Astrocyte of the cerebellum (primary cell): ENCODE data around the gene MVK.

Source experiments
- DNase-seq: peaks from one replicate; pipeline ENCODE4 v3.0.0-alpha.2; 2011; ENCODE audit warnings: low read depth
- H3K4me3 ChIP-seq: 2 replicates; pipeline ENCODE4 v1.5.1; 2011; ENCODE audit warnings: mild to moderate bottlenecking, low read depth, low read length, moderate library complexity
- in situ Hi-C: cut with HindIII; loops from 2 replicates; pipeline ENCODE4 v1.10.0; 2017; ENCODE audit warnings: low sequenced_read_pairs
- TF ChIP-seq, protein P1 (sequence below): IDR thresholded peaks from 2 replicates; pipeline ENCODE4 v1.5.1; 2012; ENCODE audit warnings: low read length, low read depth, moderate library complexity, mild to moderate bottlenecking; ENCODE audit errors: missing control alignments

Gene MVK

DNA sequence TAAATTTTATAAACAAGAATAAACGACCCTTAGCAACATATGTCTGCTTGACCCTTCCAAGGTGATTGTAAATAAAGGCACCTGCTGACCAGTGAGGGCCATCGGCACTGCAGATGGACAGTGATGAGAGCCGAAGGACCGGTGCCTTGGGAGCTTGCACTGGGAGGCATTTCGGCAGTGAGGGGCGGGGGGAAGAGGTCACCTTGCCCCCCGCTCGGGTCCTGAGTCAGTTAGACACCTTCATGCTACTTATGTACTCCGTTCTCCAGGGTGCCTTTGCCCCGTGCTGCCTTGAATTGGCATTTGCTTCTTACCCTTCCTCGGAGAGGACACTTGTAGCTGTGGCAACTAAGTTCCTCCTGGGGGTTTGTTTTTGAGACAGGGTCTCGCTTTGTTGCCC, 23.3 kb upstream of the MVK start:
- no peak overlapping the region for H3K4me3 ChIP-seq
- in situ Hi-C loops = no loop called here
- no peak for DNase-seq
- TF ChIP-seq, protein P1, sequence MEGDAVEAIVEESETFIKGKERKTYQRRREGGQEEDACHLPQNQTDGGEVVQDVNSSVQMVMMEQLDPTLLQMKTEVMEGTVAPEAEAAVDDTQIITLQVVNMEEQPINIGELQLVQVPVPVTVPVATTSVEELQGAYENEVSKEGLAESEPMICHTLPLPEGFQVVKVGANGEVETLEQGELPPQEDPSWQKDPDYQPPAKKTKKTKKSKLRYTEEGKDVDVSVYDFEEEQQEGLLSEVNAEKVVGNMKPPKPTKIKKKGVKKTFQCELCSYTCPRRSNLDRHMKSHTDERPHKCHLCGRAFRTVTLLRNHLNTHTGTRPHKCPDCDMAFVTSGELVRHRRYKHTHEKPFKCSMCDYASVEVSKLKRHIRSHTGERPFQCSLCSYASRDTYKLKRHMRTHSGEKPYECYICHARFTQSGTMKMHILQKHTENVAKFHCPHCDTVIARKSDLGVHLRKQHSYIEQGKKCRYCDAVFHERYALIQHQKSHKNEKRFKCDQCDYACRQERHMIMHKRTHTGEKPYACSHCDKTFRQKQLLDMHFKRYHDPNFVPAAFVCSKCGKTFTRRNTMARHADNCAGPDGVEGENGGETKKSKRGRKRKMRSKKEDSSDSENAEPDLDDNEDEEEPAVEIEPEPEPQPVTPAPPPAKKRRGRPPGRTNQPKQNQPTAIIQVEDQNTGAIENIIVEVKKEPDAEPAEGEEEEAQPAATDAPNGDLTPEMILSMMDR = no peak

DNA sequence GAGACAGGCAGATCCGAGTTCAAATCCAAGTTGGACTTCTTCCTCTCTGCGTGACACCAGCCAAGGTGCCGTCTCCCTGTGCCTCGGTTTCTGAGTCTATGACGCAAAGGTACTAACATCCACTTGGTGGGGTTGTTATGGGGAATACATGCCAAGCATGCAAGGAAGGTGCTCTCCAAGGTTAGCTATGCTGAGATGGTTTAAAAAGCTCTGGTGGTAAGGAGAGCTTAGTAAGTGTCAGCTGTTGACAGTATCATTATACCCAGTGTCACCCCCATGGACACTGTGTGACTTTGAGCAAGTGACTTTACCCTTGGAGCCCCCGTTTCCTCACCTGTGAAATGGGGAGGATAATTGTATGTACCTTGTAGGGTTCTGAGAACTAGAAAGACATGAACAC, 22.5 kb upstream of the MVK start:
- no peak for DNase-seq
- TF ChIP-seq, protein P1 = no peak
- in situ Hi-C loops = no loop called here
- H3K4me3 ChIP-seq = no peak overlapping the region

DNA sequence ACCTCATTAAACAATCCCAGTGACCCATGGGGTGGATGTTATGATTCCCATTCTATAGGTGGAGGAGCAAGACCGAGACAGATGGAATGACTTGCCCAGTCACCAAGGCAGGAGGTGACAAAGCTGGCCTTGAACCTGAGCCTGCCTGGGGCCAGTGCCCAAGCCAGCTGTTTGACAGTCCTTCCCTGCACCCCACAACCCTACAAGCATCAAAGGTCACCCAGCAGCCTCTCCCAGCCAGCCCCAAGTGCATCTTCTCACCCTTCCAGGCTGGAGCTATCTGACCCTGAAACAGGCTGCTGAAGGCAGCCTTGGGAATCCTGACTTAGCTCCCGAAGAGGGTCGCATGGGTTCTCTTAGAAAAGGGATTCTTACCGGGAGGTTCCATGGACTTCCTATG, 20.6 kb upstream of the MVK start:
- no peak overlapping the region for H3K4me3 ChIP-seq
- in situ Hi-C loops = no loop called here
- no peak for DNase-seq
- TF ChIP-seq, protein P1 = no peak

DNA sequence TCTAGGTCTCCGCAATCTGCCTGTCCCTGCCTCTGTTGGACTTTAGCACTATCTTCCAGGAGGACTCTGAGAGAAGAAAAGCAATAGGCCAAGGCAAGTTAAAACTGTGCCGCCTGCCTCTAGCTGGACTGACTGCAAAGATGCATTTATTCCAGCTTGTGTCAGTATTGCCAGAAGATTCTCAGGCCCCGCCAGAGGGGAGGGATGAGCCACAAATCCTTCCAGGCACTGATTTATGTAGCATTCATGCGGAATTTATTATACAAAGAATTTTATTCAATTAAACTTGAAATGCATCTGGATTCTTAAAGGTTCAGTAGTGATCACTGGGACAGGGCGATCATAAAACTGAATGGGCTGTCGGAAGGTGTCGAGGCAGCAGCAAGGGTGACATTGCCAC, 20.1 kb upstream of the MVK start:
- in situ Hi-C loops = no loop called here
- DNase-seq = peak; percentile 34
- TF ChIP-seq, protein P1 = peak; percentile 7
- no peak overlapping the region for H3K4me3 ChIP-seq

DNA sequence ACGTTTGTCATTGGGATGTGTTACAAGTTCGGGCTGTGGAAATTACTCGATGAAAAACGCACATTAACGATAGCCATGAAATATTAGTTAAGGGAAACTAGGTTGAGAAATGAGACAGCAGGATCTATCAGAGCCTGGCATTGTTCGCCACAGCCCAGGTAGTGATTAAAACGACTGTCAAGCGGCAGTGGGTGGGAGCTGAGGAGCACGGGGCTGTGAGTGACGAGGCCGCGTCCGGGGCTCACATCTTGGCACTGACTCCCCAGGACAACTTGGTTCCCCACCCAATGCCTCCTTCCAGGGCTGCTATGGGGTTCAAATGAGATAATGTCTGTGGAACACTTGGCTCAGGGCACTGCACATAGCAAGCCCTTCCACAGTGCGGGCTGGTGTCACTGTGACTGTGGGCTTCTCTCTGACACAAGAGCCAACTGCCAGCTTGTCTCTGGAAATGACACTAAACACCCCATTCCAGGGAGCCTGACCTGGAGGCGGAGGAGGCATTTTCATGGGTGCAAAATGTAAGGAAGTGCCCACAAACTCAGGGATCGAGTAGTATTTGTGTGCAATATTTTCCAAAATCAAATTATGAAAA, 19.6 kb upstream of the MVK start:
- in situ Hi-C loops = no loop called here
- DNase-seq = no peak
- H3K4me3 ChIP-seq = no peak overlapping the region
- TF ChIP-seq, protein P1 = no peak

DNA sequence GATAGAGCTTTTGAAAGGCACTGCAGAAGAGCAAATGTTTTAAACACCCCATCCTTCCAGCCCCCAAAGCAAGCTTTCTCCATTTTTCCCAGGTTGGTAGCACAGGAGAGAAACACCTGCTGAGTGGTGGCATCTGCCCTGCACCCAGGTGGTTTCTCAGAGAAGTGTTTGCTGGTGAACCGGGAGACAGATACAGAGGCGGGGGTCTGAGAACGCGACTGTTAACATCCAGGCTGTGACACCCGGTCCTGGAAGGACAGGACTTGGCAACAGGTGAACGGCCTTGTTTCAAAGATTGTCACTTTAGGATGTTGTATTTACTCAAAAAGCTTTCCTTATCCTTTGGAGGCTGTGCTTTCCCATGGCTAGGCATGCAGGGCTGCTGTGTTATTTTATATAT, 18.8 kb upstream of the MVK start:
- in situ Hi-C loops = no loop called here
- TF ChIP-seq, protein P1 = no peak

More for the DNA sequence above, 18.8 kb upstream of the MVK start:
- H3K4me3 ChIP-seq = no peak overlapping the region
- DNase-seq = no peak
